Liver (tissue), 9 donors: ENCODE data around the gene VSIG10L. TPM values are rescaled to one million over a fixed set of nuclear protein-coding genes. Genes with fewer than 3 reads are reported as not detected.

ENCODE experiments used
- DNase-seq: peaks from one replicate; pipeline ENCODE4 v3.0.0-alpha.2; 2017; ENCODE audit warnings: low spot score
- H3K27ac ChIP-seq, 2 donors: one replicate each; pipeline ENCODE4 v1.7.0; 2013; ENCODE audit warnings: inconsistent platforms in 2 of 2, low read length in 2 of 2, control low read depth in 1 of 2, low read depth in 1 of 2, mild to moderate bottlenecking in 1 of 2
- H3K27me3 ChIP-seq, 4 donors: one replicate each; pipeline versions ENCODE4 v1.6.1 to v1.7.0; 2013; ENCODE audit warnings: low read length in 3 of 4, inconsistent platforms in 1 of 4, mild to moderate bottlenecking in 1 of 4, moderate library complexity in 1 of 4; ENCODE audit not compliant: control insufficient read depth in 4 of 4, insufficient read depth in 4 of 4
- H3K36me3 ChIP-seq, 4 donors: one replicate each; pipeline versions ENCODE4 v1.6.1 to v1.7.0; 2013; ENCODE audit warnings: low read length in 3 of 4, mild to moderate bottlenecking in 3 of 4, low read depth in 1 of 4, moderate library complexity in 1 of 4; ENCODE audit not compliant: control insufficient read depth in 4 of 4, insufficient read depth in 3 of 4
- H3K4me1 ChIP-seq, 4 donors: one replicate each; pipeline versions ENCODE4 v1.6.1 to v1.7.0; 2013; ENCODE audit warnings: low read length in 3 of 4, mild to moderate bottlenecking in 3 of 4, moderate library complexity in 1 of 4; ENCODE audit not compliant: control insufficient read depth in 4 of 4, insufficient read depth in 4 of 4
- H3K4me3 ChIP-seq, 3 donors: one replicate each; pipeline versions ENCODE4 v1.6.1 to v1.7.0; 2013; ENCODE audit warnings: low read length in 3 of 3, control low read depth in 1 of 3, low read depth in 1 of 3, mild to moderate bottlenecking in 1 of 3
- H3K9ac ChIP-seq, 2 donors: one replicate each; pipeline ENCODE4 v1.7.0; 2013; ENCODE audit warnings: low read length in 2 of 2, mild to moderate bottlenecking in 2 of 2, moderate library complexity in 2 of 2, control low read depth in 1 of 2, low read depth in 1 of 2
- H3K9me3 ChIP-seq, 4 donors: one replicate each; pipeline versions ENCODE4 v1.6.1 to v1.7.0; 2013; ENCODE audit warnings: low read length in 3 of 4; ENCODE audit not compliant: control insufficient read depth in 4 of 4
- ATF3 ChIP-seq: IDR thresholded peaks from 2 replicates; pipeline ENCODE4 v1.6.1; 2016; ENCODE audit warnings: antibody characterized with exemption
- EGR1 ChIP-seq, 2 donors: IDR thresholded peaks; 2 replicates each; pipeline ENCODE4 v1.6.1; 2016 to 2018; ENCODE audit warnings: antibody characterized with exemption in 2 of 2, low read depth in 2 of 2
- FOXA2 ChIP-seq: IDR thresholded peaks from 2 replicates; pipeline ENCODE4 v1.6.1; 2016; ENCODE audit warnings: antibody characterized with exemption
- HNF4A ChIP-seq, 2 donors: conservative IDR thresholded peaks; 2 replicates each; pipeline ENCODE4 v1.6.1; 2016; ENCODE audit warnings: antibody characterized with exemption in 2 of 2, mild to moderate bottlenecking in 2 of 2
- RAD21 ChIP-seq, 2 donors: IDR thresholded peaks; 2 replicates each; pipeline ENCODE4 v1.6.1; 2016; ENCODE audit warnings: antibody characterized with exemption in 2 of 2, mild to moderate bottlenecking in 2 of 2
- REST ChIP-seq: IDR thresholded peaks from 2 replicates; pipeline ENCODE4 v1.6.1; 2016; ENCODE audit warnings: antibody characterized with exemption, mild to moderate bottlenecking
- RXRA ChIP-seq, 2 donors: IDR thresholded peaks; 2 replicates each; pipeline ENCODE4 v1.6.1; 2017 to 2018; ENCODE audit warnings: antibody characterized with exemption in 2 of 2, mild to moderate bottlenecking in 1 of 2
- YY1 ChIP-seq: IDR thresholded peaks from 2 replicates; pipeline ENCODE4 v1.6.1; 2016; ENCODE audit warnings: antibody characterized with exemption, mild to moderate bottlenecking
- WGBS: extraction: QIAGEN DNeasy Blood & Tissue Kit; methylation state at CpG from one replicate; pipeline ENCODE4 v1.1.7; 2013; 5-methylcytosine and 5-hydroxymethylcytosine counted together
- polyA plus RNA-seq, 2 donors: library from polyadenylated mRNA; stranded (reverse) in 1 of 2; unstranded in 1 of 2; fragments of 200-250 nt in 1 of 2; fragments of >200 nt in 1 of 2; fragmentation: Nextera tagmentation in 1 of 2; extraction: Ambion mirVana in 1 of 2; gene quantifications; one replicate each; pipeline versions ENCODE4 v1.2.1 to v1.2.3, GENCODE V29; 2013 to 2015
- total RNA-seq, 2 donors: library from RNA; depleted of rRNA; stranded (reverse); fragments of >200 nt; gene quantifications; one replicate each; pipeline ENCODE4 v1.2.3, GENCODE V29; 2014
- TF ChIP-seq, protein P1 (sequence below): IDR thresholded peaks from 2 replicates; pipeline ENCODE4 v1.6.1; 2016; ENCODE audit warnings: antibody characterized with exemption
- TF ChIP-seq, protein P2 (sequence below): IDR thresholded peaks from 2 replicates; pipeline ENCODE4 v1.6.1; 2016; ENCODE audit warnings: antibody characterized with exemption
- donor health status: healthy.
- donor health status: healthy.
- donor health status: healthy.
- donor health status: healthy.
- donor health status: healthy.

The VSIG10L gene
- total and polyA plus RNA-seq, 4 donors: 0.60 to 1.8 (median 0.83) TPM

DNA sequence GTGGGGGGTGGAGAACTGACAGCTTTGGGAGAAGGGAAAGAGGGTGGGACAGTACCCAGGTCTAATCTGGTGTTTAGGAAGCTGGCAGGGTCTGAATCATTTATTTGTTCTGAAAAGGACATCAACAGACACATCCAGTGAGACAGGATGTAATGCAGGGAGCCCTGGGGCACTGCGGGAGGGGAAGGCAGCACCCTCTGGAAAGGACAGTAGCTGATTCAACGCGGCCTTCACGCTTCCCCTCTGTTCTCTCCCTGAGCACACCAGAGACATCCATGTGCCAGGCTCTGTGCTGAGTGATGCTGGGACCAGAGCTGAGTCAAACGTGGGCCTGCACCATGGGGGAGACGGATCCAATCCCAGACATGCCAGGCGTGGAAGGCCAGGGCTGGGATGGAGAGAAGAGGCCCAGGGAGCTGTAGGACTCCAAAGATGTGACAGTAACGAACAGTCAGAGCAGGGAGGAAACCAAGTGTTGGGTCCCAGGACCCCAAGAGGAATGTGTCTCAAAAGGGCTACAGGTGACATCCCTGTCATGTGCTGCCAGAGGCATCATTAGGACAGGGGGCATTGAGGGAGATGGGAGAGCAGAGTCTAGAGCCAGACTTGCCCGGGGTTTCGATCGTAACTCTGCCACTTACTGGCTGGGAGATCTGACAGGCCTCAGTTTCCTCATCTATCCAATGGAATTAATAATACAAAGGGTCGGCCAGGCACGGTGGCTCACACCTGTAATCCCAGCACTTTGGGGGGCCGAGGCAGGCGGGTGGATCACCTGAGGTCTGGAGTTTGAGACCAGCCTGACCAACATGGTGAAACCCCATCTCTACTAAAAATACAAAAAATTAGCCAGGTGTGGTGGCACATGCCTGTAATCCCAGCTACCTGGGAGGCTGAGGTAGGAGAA lies 22.5 kb upstream of the VSIG10L start:
- Histone ChIP-seq H3K4me3 (peak overlapping the region in 2 of 3 donors; percentile 49 to 67), H3K9ac (peak overlapping the region; percentile 69 to 87), H3K27ac (peak overlapping the region; percentile 91), H3K9me3 (no peaks in the 10 kb centered on the region), H3K36me3 (no peaks in the 10 kb centered on the region), H3K27me3 (no peaks in the 10 kb centered on the region), H3K4me1 (peaks cover 2 to 50% (median 28%) of the 10 kb centered on the region in 4 donors)
- 58% methylated on average over 15 of the region's 15 CpGs for WGBS
- no peak for DNase-seq
- TF ChIP-seq REST: peak; percentile 94
- TF ChIP-seq, protein P1, sequence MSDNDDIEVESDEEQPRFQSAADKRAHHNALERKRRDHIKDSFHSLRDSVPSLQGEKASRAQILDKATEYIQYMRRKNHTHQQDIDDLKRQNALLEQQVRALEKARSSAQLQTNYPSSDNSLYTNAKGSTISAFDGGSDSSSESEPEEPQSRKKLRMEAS: no peak

DNA sequence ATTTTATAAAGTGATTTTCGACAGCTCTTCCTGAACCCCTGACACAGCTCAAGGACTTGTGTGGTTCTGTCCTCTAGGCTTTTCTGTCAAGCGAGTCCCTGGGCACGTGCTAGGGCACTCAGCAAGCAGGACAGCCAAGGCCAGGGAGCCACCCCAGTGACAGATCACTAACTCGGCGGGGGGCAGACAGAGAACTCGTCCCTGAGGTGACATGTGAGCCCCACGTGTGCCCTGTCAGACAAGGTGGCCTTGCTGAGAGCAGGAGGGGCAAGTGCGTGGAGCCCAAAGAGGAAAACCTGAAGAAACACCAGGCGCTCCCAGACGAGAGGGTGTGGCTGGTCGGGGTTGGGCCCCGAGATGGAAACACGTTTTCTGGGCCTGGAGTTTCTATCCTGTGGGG lies 19.3 kb upstream of the VSIG10L start:
- Histone ChIP-seq H3K36me3 (no peaks in the 10 kb centered on the region), H3K4me3 (no peak overlapping the region), H3K27ac (peak overlapping the region; percentile 0 to 32), H3K9me3 (no peaks in the 10 kb centered on the region), H3K4me1 (peaks cover 7 to 57% (median 30%) of the 10 kb centered on the region in 4 donors), H3K9ac (no peak overlapping the region), H3K27me3 (no peaks in the 10 kb centered on the region)
- TF ChIP-seq RAD21 (IDR thresholded peaks at IDR 0.05): no peak
- TF ChIP-seq, protein P1: no peak
- TF ChIP-seq RXRA (IDR thresholded peaks at IDR 0.05): no peak
- TF ChIP-seq FOXA2: no peak
- no peak for TF ChIP-seq ATF3
- no peak for TF ChIP-seq EGR1 (IDR thresholded peaks at IDR 0.05; ENCODE audit: low read depth in 2 of 2)
- TF ChIP-seq YY1: no peak
- no peak for TF ChIP-seq HNF4A (conservative IDR thresholded peaks at IDR 0.05)
- TF ChIP-seq, protein P2, sequence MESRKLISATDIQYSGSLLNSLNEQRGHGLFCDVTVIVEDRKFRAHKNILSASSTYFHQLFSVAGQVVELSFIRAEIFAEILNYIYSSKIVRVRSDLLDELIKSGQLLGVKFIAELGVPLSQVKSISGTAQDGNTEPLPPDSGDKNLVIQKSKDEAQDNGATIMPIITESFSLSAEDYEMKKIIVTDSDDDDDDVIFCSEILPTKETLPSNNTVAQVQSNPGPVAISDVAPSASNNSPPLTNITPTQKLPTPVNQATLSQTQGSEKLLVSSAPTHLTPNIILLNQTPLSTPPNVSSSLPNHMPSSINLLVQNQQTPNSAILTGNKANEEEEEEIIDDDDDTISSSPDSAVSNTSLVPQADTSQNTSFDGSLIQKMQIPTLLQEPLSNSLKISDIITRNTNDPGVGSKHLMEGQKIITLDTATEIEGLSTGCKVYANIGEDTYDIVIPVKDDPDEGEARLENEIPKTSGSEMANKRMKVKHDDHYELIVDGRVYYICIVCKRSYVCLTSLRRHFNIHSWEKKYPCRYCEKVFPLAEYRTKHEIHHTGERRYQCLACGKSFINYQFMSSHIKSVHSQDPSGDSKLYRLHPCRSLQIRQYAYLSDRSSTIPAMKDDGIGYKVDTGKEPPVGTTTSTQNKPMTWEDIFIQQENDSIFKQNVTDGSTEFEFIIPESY: no peak
- 91% methylated on average over 13 of the region's 13 CpGs for WGBS
- DNase-seq: no peak
